ENCODE measurements around the gene SYTL5. TPM values are rescaled to one million over a fixed set of nuclear protein-coding genes. Genes with fewer than 3 reads are reported as not detected.
"Not testable (repeated sequence)": the region's sequence is repeated elsewhere in the genome, so short reads cannot be mapped to it uniquely, and the experiment has no call there.

SYTL5 gene
- total RNA-seq = 2.4 TPM

- no peak for ATAC-seq
- no peak for DNase-seq (ENCODE audit: low spot score)
These were observed at the start of gene SYTL5 for GRCh38 chrX:38006291-38006690. Gene SYTL5 (plus strand): TSS chrX:38006553. CDS start chrX:38033890, 27,337 bp downstream.

DNA sequence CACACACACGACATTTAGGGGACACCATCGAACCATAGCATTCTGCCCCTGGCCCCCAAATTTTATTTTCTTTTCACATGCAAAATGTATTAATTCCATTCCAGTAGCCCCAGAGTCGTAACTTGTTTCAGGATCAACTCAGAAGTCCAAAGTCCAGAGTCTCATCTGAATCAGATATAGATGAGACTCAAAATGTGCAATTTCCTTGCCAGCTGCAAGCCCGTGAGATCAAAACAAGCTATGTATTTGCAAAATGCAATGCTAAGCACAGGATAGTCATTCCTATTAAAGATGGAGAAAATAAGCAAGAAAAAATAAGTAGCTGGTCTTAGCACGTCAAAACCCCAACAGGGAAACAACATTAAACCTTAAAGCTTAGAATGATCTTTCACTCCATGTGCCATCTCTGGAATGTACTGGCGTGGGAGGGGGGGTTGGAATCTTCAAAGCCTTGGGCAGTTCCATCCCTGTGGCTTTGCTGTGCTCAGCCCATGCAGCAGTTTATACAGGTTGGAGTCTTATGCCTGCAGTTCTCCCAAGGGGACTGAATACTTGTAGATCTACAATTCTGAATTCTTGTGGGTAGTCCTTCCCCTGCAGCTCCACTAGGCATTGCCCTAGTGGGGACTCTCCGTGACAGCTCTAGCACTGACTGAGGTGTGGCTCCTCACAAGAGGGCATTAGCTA is 47.7 kb upstream of the SYTL5 start:
- no peak for DNase-seq (ENCODE audit: low spot score)
- peak; percentile 66 for ATAC-seq

GRCh38 chrX:37959212-37960021 is 46.9 kb upstream of the SYTL5 start:
- peak; percentile 43 for DNase-seq (ENCODE audit: low spot score)
- peak; percentile 70 for ATAC-seq

GRCh38 chrX:37961118-37961517 is 45.2 kb upstream of the SYTL5 start:
- no peak for ATAC-seq
- DNase-seq (ENCODE audit: low spot score) = no peak

GRCh38 chrX:37967714-37968113 is 38.6 kb upstream of the SYTL5 start:
- DNase-seq (ENCODE audit: low spot score) = no peak
- no peak for ATAC-seq

DNA sequence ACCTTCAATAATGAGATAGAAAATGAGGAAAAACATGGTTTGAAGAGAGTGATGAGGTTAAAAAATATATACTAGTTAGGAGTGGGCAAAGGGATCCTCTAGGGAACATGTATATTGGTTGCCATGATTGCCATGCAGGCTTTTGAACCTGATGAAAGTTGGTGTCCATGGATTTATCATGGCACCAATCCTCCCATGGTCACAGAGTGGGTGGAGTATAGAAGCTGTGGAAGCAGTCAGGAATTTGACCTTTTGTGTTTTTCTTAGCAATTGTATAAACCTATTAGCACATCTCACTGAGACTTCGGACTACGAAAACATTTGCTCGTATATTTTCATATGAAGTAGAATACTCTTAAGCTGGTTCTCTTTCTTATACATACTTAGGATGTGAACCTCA is 30.9 kb upstream of the SYTL5 start:
- ATAC-seq (no peak), DNase-seq (ENCODE audit: low spot score) (no peak)

GRCh38 chrX:37976153-37976552 is 30.2 kb upstream of the SYTL5 start:
- DNase-seq (ENCODE audit: low spot score) (no peak), ATAC-seq (no peak)

DNA sequence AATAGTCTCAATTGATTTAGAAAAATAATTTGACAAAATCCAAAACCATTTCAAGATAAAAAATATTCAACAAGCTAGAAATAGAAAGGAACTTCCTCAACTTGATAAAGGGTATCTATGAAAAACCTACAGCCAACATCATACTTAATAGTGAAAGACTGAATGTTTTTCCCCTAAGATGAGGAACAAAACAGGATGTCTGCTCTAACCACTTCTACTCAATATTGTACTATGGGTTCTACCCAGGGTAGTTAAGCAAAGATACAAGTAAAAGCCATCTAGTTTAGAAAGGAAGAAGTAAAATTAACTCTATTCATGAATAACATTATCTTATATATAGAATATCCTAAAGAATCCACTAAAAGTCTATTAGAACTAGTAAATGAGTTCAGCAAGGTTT is 21.5 kb upstream of the SYTL5 start:
- no peak for ATAC-seq
- no peak for DNase-seq (ENCODE audit: low spot score)

DNA sequence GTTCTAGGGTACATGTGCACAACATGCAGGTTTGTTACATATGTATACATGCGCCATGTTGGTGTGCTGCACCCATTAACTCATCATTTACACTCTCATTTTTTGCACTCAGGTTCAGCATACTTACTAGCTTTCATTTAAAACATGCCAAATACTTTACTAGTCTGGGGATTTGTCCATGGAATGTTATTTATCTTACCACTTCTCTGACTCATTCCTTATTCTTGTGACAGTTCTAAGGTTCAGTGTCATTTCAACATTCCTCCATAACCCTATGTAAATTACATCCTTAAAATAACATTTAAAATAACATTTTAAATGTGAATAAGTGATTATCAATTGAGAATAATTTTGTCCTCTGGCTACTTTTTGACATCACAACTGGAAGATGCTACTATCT is 19.5 kb upstream of the SYTL5 start:
- DNase-seq (ENCODE audit: low spot score) (no peak), ATAC-seq (no peak)

DNA sequence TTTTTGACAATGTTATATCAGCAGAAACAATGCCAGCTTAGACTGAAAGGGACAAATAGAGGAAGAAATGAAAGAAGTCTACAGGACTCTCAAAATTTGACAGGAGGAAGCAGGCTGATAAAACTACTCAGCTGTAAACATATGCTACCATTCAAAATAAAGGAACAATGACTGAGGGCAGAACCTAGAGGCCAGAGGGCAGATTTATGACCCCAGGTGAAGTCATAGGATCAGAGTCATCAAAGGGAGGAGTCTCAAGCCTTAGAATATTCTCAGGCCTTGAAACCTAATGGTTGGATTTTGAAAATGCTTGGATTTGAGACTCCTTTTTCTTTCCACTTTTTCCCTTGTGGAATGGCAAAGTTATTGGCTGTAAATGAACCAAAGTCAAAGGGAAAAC is 17.0 kb upstream of the SYTL5 start:
- DNase-seq (ENCODE audit: low spot score) (no peak), ATAC-seq (no peak)

DNA sequence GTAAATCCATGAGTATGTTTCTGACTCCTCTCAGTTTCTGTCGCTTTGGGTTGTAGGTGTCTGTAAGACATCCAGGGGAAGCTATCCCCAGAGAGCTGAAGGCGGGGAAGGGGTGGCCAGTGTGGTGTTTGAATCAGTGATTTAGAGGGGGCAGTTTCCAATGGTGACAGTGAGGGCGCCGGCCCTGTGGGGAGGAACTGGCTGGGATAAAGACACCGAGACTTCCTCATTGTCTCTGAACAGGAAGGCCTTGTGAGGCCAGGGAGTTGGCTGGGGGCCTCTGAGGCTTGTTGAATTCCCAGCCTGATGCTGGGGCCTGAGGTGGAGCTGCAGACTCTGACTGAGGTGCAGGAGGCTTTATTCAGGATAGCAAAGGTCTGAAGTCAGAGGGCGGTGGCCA is 15.1 kb upstream of the SYTL5 start:
- ATAC-seq; DNase-seq (ENCODE audit: low spot score): not testable (repeated sequence)

DNA sequence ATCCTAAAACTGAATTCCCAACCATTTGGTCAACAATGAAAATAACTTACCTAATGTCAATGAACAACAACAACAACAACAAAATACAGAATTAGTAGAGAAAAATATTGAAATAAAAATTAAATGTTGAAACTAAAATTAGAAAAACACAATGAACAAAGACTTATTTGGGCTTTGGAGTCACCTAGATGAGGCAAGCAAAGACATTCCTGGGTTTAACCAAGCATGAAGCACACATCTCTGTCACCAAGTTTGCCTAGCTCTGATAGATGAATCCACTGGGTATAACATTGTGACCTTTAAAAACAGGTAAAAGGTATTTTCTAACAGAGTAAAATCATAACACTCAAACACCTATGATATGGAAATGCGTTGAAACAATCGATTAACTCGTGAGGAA is 13.2 kb upstream of the SYTL5 start:
- DNase-seq (ENCODE audit: low spot score) = no peak
- no peak for ATAC-seq

DNA sequence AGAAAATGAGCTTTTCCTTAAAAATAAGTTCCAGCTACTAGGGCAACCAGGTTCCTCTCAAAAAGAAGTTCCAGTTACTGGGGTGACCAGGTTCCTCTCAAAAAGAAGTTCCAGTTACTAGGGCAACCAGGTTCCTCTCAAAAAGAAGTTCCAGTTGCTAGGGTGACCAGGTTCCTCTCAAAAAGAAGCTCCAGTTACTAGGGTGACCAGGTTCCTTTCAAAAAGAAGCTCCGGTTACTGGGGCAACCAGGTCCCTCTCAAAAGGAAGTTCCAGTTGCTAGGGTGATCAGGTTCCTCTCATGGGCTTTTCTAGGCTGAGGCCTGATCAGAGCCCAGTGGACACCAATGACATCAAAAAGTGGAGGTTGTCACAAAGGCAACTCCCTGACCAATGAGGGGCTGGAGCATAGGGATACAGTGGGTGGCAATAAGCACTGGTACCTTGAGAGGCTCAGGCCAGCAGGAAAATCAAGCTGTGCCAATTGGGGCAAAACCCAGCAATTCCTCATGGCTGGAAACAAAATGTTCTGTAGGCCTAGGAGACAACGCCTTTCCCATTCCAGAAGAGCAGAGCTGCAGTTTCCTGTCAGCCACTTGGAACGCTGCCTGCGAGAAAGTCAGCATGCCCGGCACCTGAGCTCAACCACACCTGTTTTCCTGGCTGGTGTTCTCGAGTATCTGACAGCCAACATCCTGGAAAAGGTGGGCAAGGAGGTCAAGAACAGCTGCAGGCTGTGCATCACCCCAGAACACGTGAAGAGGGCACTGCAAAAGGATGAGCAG is 12.3 kb upstream of the SYTL5 start:
- no peak for DNase-seq (ENCODE audit: low spot score)
- ATAC-seq = no peak

- DNase-seq (ENCODE audit: low spot score) (no peak), ATAC-seq (no peak)
These were observed 10.9 kb upstream of the SYTL5 start for GRCh38 chrX:37995428-37995827.

DNA sequence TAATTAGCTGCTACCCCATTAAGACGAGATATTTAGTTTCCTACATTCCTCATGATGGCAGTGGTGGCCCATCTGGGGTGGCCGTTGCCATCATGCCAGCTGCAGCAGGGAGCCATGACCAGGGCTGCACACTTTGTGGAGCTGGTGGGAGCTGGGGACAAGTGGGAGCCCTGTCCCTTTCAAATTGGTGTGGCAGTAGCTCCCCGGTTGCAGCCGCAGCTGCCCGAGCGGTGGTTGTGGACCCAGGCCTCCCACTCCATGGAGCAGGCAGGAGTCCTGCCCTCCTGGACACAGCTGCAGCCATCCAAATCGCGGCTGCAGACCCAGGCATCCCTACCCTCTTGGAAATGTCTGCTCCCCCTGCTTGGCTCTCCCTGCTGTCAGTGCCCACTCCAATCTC is 9.3 kb upstream of the SYTL5 start:
- ATAC-seq (no peak), DNase-seq (ENCODE audit: low spot score) (no peak)

- no peak for DNase-seq (ENCODE audit: low spot score)
- no peak for ATAC-seq
These were observed 7.6 kb upstream of the SYTL5 start for GRCh38 chrX:37998586-37999262.

- no peak for ATAC-seq
- no peak for DNase-seq (ENCODE audit: low spot score)
These were observed 5.6 kb upstream of the SYTL5 start for GRCh38 chrX:38000706-38001105.

DNA sequence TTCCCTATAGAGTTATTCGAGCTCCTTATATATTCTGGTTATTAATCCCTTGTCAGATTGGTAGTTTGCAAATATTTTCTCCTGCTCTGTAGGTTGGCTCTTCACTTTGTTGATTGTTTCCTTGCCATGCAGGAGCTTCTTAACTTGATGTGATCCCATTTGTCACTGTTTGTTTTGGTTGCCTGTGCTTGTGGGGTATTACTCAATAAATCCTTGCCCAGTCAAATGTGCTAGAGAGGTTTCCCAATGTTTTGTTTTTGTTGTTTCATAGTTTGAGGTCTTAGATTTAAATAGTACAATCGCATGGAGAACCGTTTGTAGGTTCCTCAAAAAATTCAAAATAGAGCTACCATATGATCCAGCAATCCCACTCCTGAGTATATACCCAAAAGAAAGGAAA is 2.3 kb upstream of the SYTL5 start:
- ATAC-seq = peak; percentile 29
- DNase-seq (ENCODE audit: low spot score) = no peak

GRCh38 chrX:38006778-38007177 is 425 bp downstream of the SYTL5 start:
- DNase-seq (ENCODE audit: low spot score) = no peak
- no peak for ATAC-seq

- ATAC-seq (no peak), DNase-seq (ENCODE audit: low spot score) (no peak)
These were observed 2.3 kb downstream of the SYTL5 start for GRCh38 chrX:38008658-38009057.

- no peak for ATAC-seq
- no peak for DNase-seq (ENCODE audit: low spot score)
These were observed 3.3 kb downstream of the SYTL5 start for GRCh38 chrX:38009641-38010040.
